ENCODE measurements around the gene ALK. TPM values are rescaled to one million over a fixed set of nuclear protein-coding genes. Genes with fewer than 3 reads are reported as not detected.
A peak's percentile ranks its signal among the peaks of the same experiment; 100 is the strongest.

Gene ALK
- total RNA-seq, 1 experiment from 2014 or later: 0.07 TPM

GRCh38 chr2:29881089-29881730 is 40.2 kb downstream of the ALK start:
- CTCF ChIA-PET: interaction anchor here (0.7 to 1.1 kb wide), 2 partner anchors 42 to 565 kb away, joined by 3 read pairs; no protein-coding TSS in a partner anchor
- H3K4me1 Mint-ChIP-seq (ENCODE audit: insufficient read depth, unreplicated experiment): peaks cover 9% of the 10 kb centered on the region
- intact Hi-C loops (cut with micrococcal nuclease): no loop called here
- POLR2A ChIA-PET: interaction anchor here (0.5 kb wide), 1 partner anchor 26 kb away, joined by 3 read pairs; no protein-coding TSS in a partner anchor
- peaks cover 7% of the 10 kb centered on the region for H3K9me3 Mint-ChIP-seq (ENCODE audit: unreplicated experiment)
- peaks cover 12% of the 10 kb centered on the region for H3K27me3 Mint-ChIP-seq (ENCODE audit: insufficient read depth, unreplicated experiment)
- H3K27ac Mint-ChIP-seq (ENCODE audit: low read depth, unreplicated experiment): no peak overlapping the region
- no peak for TF ChIP-seq CTCF (IDR thresholded peaks at IDR 0.05; ENCODE audit: unreplicated experiment)
- H3K36me3 Mint-ChIP-seq (ENCODE audit: insufficient read depth, unreplicated experiment): no peaks in the 10 kb centered on the region
- no peak for DNase-seq (ENCODE audit: unreplicated experiment)
- H3K4me3 Mint-ChIP-seq (ENCODE audit: unreplicated experiment): no peak overlapping the region
- BruUV-seq (replicated peaks): no TSS peak

GRCh38 chr2:29880084-29880483 is 41.3 kb downstream of the ALK start:
- Mint-ChIP-seq H3K9me3 (ENCODE audit: unreplicated experiment) (peaks cover 7% of the 10 kb centered on the region), H3K4me3 (ENCODE audit: unreplicated experiment) (no peak overlapping the region), H3K36me3 (ENCODE audit: insufficient read depth, unreplicated experiment) (no peaks in the 10 kb centered on the region), H3K4me1 (ENCODE audit: insufficient read depth, unreplicated experiment) (peaks cover 9% of the 10 kb centered on the region), H3K27me3 (ENCODE audit: insufficient read depth, unreplicated experiment) (peaks cover 12% of the 10 kb centered on the region), H3K27ac (ENCODE audit: low read depth, unreplicated experiment) (no peak overlapping the region)
- ChIA-PET CTCF (interaction anchor here (0.6 kb wide), 3 partner anchors 14 to 365 kb away, joined by 3 to 4 read pairs (median 3); no protein-coding TSS in a partner anchor), POLR2A (interaction anchor here (0.6 kb wide), 1 partner anchor 282 kb away, joined by 3 read pairs; no protein-coding TSS in a partner anchor)
- no peak for DNase-seq (ENCODE audit: unreplicated experiment)
- TF ChIP-seq CTCF (IDR thresholded peaks at IDR 0.05; ENCODE audit: unreplicated experiment): no peak
- no TSS peak for BruUV-seq (replicated peaks)
- intact Hi-C loops (cut with micrococcal nuclease): no loop called here

GRCh38 chr2:29879456-29879855 is 41.9 kb downstream of the ALK start:
- no TSS peak for BruUV-seq (replicated peaks)
- no peaks in the 10 kb centered on the region for H3K36me3 Mint-ChIP-seq (ENCODE audit: insufficient read depth, unreplicated experiment)

GRCh38 chr2:29878898-29879297 is 42.5 kb downstream of the ALK start:
- no peak overlapping the region for H3K27ac Mint-ChIP-seq (ENCODE audit: low read depth, unreplicated experiment)
- DNase-seq (ENCODE audit: unreplicated experiment): peak; percentile 70
- no peaks in the 10 kb centered on the region for H3K9me3 Mint-ChIP-seq (ENCODE audit: unreplicated experiment)
- H3K4me3 Mint-ChIP-seq (ENCODE audit: unreplicated experiment): no peak overlapping the region
- intact Hi-C loops (cut with micrococcal nuclease): no loop called here
- H3K27me3 Mint-ChIP-seq (ENCODE audit: insufficient read depth, unreplicated experiment): peaks cover 13% of the 10 kb centered on the region
- peaks cover 9% of the 10 kb centered on the region for H3K4me1 Mint-ChIP-seq (ENCODE audit: insufficient read depth, unreplicated experiment)
- no TSS peak for BruUV-seq (replicated peaks)
- POLR2A ChIA-PET: no interaction called here
- H3K36me3 Mint-ChIP-seq (ENCODE audit: insufficient read depth, unreplicated experiment): no peaks in the 10 kb centered on the region
- no peak for TF ChIP-seq CTCF (IDR thresholded peaks at IDR 0.05; ENCODE audit: unreplicated experiment)
- CTCF ChIA-PET: no interaction called here

More at GRCh38 chr2:29879456-29879855, 41.9 kb downstream of the ALK start:
- no peak overlapping the region for H3K27ac Mint-ChIP-seq (ENCODE audit: low read depth, unreplicated experiment)
- no peak overlapping the region for H3K4me3 Mint-ChIP-seq (ENCODE audit: unreplicated experiment)
- no peak for TF ChIP-seq CTCF (IDR thresholded peaks at IDR 0.05; ENCODE audit: unreplicated experiment)
- H3K9me3 Mint-ChIP-seq (ENCODE audit: unreplicated experiment): peaks cover 4% of the 10 kb centered on the region
- POLR2A ChIA-PET: no interaction called here
- intact Hi-C loops (cut with micrococcal nuclease): no loop called here
- H3K27me3 Mint-ChIP-seq (ENCODE audit: insufficient read depth, unreplicated experiment): peaks cover 12% of the 10 kb centered on the region
- H3K4me1 Mint-ChIP-seq (ENCODE audit: insufficient read depth, unreplicated experiment): peaks cover 9% of the 10 kb centered on the region
- DNase-seq (ENCODE audit: unreplicated experiment): no peak
- CTCF ChIA-PET: interaction anchor here (0.6 kb wide), 2 partner anchors 13 to 365 kb away, joined by 3 to 4 read pairs; no protein-coding TSS in a partner anchor

All from MCF 10A (cell line).